ENCODE results near the gene GFPT1.

- TF ChIP-seq CTCF (conservative IDR thresholded peaks at IDR 0.05; ENCODE audit: low read depth, low read length) (no peak), EZH2 (IDR thresholded peaks at IDR 0.05; ENCODE audit: low read length, unreplicated experiment) (no peak), EZH2phosphoT487 (IDR thresholded peaks at IDR 0.05; ENCODE audit: borderline replicate concordance, low read length) (no peak)
These were observed 99.5 kb downstream of the GFPT1 start for GRCh38 chr2:69287544-69287943.
